ENCODE data around the gene AIPL1. TPM values are rescaled to one million over a fixed set of nuclear protein-coding genes. Genes with fewer than 3 reads are reported as not detected.
"Not testable (repeated sequence)": the region's sequence is repeated elsewhere in the genome, so short reads cannot be mapped to it uniquely, and the experiment has no call there.

Gene AIPL1
- polyA plus RNA-seq (2013, experiment 1 of 4), result 2.0 TPM
- polyA plus RNA-seq (2013, experiment 2 of 4), result 2.5 TPM
- polyA plus RNA-seq (2013, experiment 3 of 4), result 0.69 TPM
- polyA plus RNA-seq (2013, experiment 4 of 4), result 1.7 TPM

DNA sequence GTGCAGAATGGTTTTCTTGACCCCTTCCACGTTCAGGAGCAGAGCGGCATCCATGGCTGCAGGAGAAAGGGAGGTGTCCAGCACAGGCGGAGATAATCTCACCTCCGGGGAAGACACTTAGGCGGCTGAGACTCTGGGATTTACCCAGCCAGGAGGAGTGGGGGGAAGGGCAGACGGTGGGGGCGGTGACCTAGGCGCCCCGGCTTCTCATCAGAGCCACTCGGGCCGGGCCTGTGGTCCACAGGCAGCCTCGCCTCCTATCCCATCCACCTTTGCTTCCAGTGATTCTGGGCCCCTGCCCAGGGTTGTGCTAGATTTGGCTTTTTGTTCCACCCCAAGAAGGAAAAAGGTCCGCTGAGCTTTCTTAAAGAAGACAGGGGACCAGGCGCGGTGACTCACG lies at the start of gene AIPL1:
Gene AIPL1 (minus strand): TSS at position 71 of the 400 bp plus-strand sequence. CDS start 17 bp downstream, at position 54.
- Histone ChIP-seq H3K9me3 (ENCODE audit: control insufficient read depth, low read length) (no peaks in the 10 kb centered on the region), H3K4me3 (ENCODE audit: insufficient read depth, low read depth, low read length) (no peak within 1 kb of the TSS), H3K36me3 (ENCODE audit: control insufficient read depth, insufficient read depth, low read length) (no peaks in the 10 kb centered on the region), H3K27ac (ENCODE audit: insufficient read depth, low read depth, low read length, poor library complexity, severe bottlenecking) (no peak within 1 kb of the TSS), H3K4me1 (ENCODE audit: control insufficient read depth, insufficient read depth, low read length) (peaks cover 8% of the 10 kb centered on the region), H3K27me3 (ENCODE audit: control insufficient read depth, insufficient read depth, low read length, poor library complexity, severe bottlenecking) (no peaks in the 10 kb centered on the region)
- 86% methylated on average over 16 of the region's 16 CpGs for WGBS, 2 experiments

- Histone ChIP-seq H3K27ac (ENCODE audit: insufficient read depth, low read depth, low read length, poor library complexity, severe bottlenecking) (no peak overlapping the region), H3K27me3 (ENCODE audit: control insufficient read depth, insufficient read depth, low read length, poor library complexity, severe bottlenecking) (no peaks in the 10 kb centered on the region), H3K4me3 (ENCODE audit: insufficient read depth, low read depth, low read length) (no peak overlapping the region), H3K4me1 (ENCODE audit: control insufficient read depth, insufficient read depth, low read length) (peaks cover 17% of the 10 kb centered on the region), H3K9me3 (ENCODE audit: control insufficient read depth, low read length) (no peaks in the 10 kb centered on the region), H3K36me3 (ENCODE audit: control insufficient read depth, insufficient read depth, low read length) (no peaks in the 10 kb centered on the region)
- 93% methylated on average over 16 of the region's 16 CpGs for WGBS, 2 experiments
Measured at GRCh38 chr17:6483507-6483906, 48.6 kb upstream of the AIPL1 start.

- 84 to 92% methylated on average over 10 of the region's 10 CpGs for WGBS, 2 experiments
- H3K4me3 ChIP-seq (ENCODE audit: insufficient read depth, low read depth, low read length); H3K27ac ChIP-seq (ENCODE audit: insufficient read depth, low read depth, low read length, poor library complexity, severe bottlenecking); H3K9me3 ChIP-seq (ENCODE audit: control insufficient read depth, low read length); H3K27me3 ChIP-seq (ENCODE audit: control insufficient read depth, insufficient read depth, low read length, poor library complexity, severe bottlenecking); H3K36me3 ChIP-seq (ENCODE audit: control insufficient read depth, insufficient read depth, low read length): not testable (repeated sequence)
- peaks cover 17% of the 10 kb centered on the region for H3K4me1 ChIP-seq (ENCODE audit: control insufficient read depth, insufficient read depth, low read length)
Measured at GRCh38 chr17:6482796-6483195, 47.9 kb upstream of the AIPL1 start.

GRCh38 chr17:6482105-6482455 lies 47.2 kb upstream of the AIPL1 start:
- Histone ChIP-seq H3K4me3 (ENCODE audit: insufficient read depth, low read depth, low read length) (no peak overlapping the region), H3K27me3 (ENCODE audit: control insufficient read depth, insufficient read depth, low read length, poor library complexity, severe bottlenecking) (no peaks in the 10 kb centered on the region), H3K4me1 (ENCODE audit: control insufficient read depth, insufficient read depth, low read length) (peaks cover 17% of the 10 kb centered on the region), H3K9me3 (ENCODE audit: control insufficient read depth, low read length) (no peaks in the 10 kb centered on the region), H3K36me3 (ENCODE audit: control insufficient read depth, insufficient read depth, low read length) (no peaks in the 10 kb centered on the region), H3K27ac (ENCODE audit: insufficient read depth, low read depth, low read length, poor library complexity, severe bottlenecking) (no peak overlapping the region)
- 89 to 92% methylated on average over 6 of the region's 6 CpGs for WGBS, 2 experiments

GRCh38 chr17:6480303-6480675 lies 45.4 kb upstream of the AIPL1 start:
- Histone ChIP-seq H3K9me3 (ENCODE audit: control insufficient read depth, low read length) (no peaks in the 10 kb centered on the region), H3K4me1 (ENCODE audit: control insufficient read depth, insufficient read depth, low read length) (peaks cover 18% of the 10 kb centered on the region), H3K36me3 (ENCODE audit: control insufficient read depth, insufficient read depth, low read length) (no peaks in the 10 kb centered on the region), H3K27ac (ENCODE audit: insufficient read depth, low read depth, low read length, poor library complexity, severe bottlenecking) (no peak overlapping the region), H3K4me3 (ENCODE audit: insufficient read depth, low read depth, low read length) (no peak overlapping the region), H3K27me3 (ENCODE audit: control insufficient read depth, insufficient read depth, low read length, poor library complexity, severe bottlenecking) (no peaks in the 10 kb centered on the region)
- WGBS, 2 experiments, result 45 to 50% methylated on average over 9 of the region's 9 CpGs

DNA sequence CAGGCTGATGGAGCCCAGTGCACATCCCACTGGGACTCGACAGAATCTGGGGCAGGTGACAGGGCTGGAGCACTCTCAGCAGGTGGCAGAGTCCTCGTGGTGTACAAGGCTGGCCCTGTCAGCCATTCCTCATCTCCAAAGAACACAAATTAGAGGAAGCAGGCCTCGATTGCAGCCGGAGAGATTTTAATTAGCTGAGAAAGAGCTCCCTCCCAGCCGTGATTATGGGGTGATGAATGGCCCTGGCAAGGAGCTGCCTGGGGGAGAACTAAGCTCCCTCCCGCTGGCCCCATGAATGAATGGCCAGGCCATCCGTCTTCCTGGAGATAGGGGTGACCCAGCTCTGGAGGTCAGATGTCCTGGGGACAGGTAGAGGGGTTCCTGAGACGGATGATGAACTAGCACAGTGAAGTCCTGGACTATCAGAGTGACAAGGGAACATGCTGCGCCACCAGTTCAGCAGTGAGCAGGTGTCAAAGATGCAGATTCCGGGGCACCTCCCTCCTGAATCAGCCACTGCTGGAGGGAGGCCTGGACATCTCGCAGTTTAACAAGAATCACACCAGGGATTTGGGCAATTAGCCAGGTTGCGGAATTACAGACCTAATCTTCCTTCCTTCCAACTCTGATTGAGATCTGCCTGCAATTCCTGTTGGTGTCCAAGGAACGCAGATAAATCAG lies 44.8 kb upstream of the AIPL1 start:
- Histone ChIP-seq H3K4me1 (ENCODE audit: control insufficient read depth, insufficient read depth, low read length) (peaks cover 24% of the 10 kb centered on the region), H3K9me3 (ENCODE audit: control insufficient read depth, low read length) (no peaks in the 10 kb centered on the region), H3K27ac (ENCODE audit: insufficient read depth, low read depth, low read length, poor library complexity, severe bottlenecking) (no peak overlapping the region), H3K4me3 (ENCODE audit: insufficient read depth, low read depth, low read length) (no peak overlapping the region), H3K27me3 (ENCODE audit: control insufficient read depth, insufficient read depth, low read length, poor library complexity, severe bottlenecking) (no peaks in the 10 kb centered on the region), H3K36me3 (ENCODE audit: control insufficient read depth, insufficient read depth, low read length) (no peaks in the 10 kb centered on the region)
- 70 to 74% methylated on average over 13 of the region's 13 CpGs for WGBS, 2 experiments

- H3K4me1 ChIP-seq (ENCODE audit: control insufficient read depth, insufficient read depth, low read length), result peaks cover 28% of the 10 kb centered on the region
- no peak overlapping the region for H3K27ac ChIP-seq (ENCODE audit: insufficient read depth, low read depth, low read length, poor library complexity, severe bottlenecking)
- H3K4me3 ChIP-seq (ENCODE audit: insufficient read depth, low read depth, low read length), result no peak overlapping the region
- no peaks in the 10 kb centered on the region for H3K9me3 ChIP-seq (ENCODE audit: control insufficient read depth, low read length)
- no peaks in the 10 kb centered on the region for H3K27me3 ChIP-seq (ENCODE audit: control insufficient read depth, insufficient read depth, low read length, poor library complexity, severe bottlenecking)
- H3K36me3 ChIP-seq (ENCODE audit: control insufficient read depth, insufficient read depth, low read length), result no peaks in the 10 kb centered on the region
- 94% methylated on average over 11 of the region's 11 CpGs for WGBS, 2 experiments
Measured at GRCh38 chr17:6478486-6478885, 43.6 kb upstream of the AIPL1 start.

DNA sequence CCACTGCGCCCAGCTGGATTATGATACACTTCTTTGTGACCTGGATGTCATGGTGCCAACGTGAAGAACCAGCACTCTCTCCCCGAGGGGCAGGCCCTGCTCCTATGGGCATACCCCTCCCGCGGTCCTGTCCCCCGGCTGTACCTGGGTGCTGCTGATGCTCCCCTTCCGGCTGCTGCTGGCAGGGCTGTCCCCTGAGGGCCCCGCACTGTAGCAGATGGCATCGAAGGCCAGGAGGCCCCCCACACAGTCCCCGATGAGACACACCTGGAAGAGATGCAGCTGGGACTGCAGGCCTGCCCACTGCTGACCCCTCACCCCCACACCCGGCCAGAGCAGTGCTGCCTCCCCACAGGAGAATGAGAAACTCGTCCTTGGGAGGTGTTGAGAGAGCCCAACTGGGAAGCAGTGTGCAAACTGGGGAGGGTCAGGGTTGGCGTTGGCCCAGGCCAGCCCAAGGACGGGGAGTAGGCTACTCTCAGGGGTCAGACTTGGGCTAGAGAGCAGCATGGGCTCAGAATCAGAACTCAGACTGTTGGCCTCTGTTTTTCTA lies 43.0 kb upstream of the AIPL1 start:
- peaks cover 30% of the 10 kb centered on the region for H3K4me1 ChIP-seq (ENCODE audit: control insufficient read depth, insufficient read depth, low read length)
- H3K4me3 ChIP-seq (ENCODE audit: insufficient read depth, low read depth, low read length), result no peak overlapping the region
- H3K27ac ChIP-seq (ENCODE audit: insufficient read depth, low read depth, low read length, poor library complexity, severe bottlenecking), result no peak overlapping the region
- WGBS, 2 experiments, result 91 to 92% methylated on average over 14 of the region's 14 CpGs
- H3K36me3 ChIP-seq (ENCODE audit: control insufficient read depth, insufficient read depth, low read length), result no peaks in the 10 kb centered on the region
- H3K9me3 ChIP-seq (ENCODE audit: control insufficient read depth, low read length), result no peaks in the 10 kb centered on the region
- H3K27me3 ChIP-seq (ENCODE audit: control insufficient read depth, insufficient read depth, low read length, poor library complexity, severe bottlenecking), result no peaks in the 10 kb centered on the region

DNA sequence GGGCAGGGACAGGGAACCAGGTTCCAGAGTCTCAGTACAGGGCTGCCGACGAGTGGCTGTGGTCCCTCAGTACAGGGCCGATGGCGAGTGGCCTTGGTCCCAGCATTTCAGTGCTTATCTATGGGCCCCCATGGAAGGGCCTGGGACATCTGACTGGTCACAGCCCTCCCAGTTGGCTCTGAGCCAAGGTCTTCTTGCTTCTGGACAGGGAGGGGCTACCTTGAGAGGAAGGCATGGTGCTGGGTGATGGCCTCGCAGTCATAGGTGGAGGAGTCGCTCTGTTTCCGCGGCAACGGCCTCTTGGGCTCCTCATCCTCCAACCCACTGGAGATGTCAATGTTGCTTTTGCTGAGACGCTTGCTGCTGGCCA lies 41.9 kb upstream of the AIPL1 start:
- peaks cover 38% of the 10 kb centered on the region for H3K4me1 ChIP-seq (ENCODE audit: control insufficient read depth, insufficient read depth, low read length)
- no peaks in the 10 kb centered on the region for H3K27me3 ChIP-seq (ENCODE audit: control insufficient read depth, insufficient read depth, low read length, poor library complexity, severe bottlenecking)
- WGBS, 2 experiments, result 93% methylated on average over 10 of the region's 10 CpGs
- H3K27ac ChIP-seq (ENCODE audit: insufficient read depth, low read depth, low read length, poor library complexity, severe bottlenecking), result no peak overlapping the region
- no peaks in the 10 kb centered on the region for H3K9me3 ChIP-seq (ENCODE audit: control insufficient read depth, low read length)
- H3K36me3 ChIP-seq (ENCODE audit: control insufficient read depth, insufficient read depth, low read length), result no peaks in the 10 kb centered on the region
- no peak overlapping the region for H3K4me3 ChIP-seq (ENCODE audit: insufficient read depth, low read depth, low read length)

DNA sequence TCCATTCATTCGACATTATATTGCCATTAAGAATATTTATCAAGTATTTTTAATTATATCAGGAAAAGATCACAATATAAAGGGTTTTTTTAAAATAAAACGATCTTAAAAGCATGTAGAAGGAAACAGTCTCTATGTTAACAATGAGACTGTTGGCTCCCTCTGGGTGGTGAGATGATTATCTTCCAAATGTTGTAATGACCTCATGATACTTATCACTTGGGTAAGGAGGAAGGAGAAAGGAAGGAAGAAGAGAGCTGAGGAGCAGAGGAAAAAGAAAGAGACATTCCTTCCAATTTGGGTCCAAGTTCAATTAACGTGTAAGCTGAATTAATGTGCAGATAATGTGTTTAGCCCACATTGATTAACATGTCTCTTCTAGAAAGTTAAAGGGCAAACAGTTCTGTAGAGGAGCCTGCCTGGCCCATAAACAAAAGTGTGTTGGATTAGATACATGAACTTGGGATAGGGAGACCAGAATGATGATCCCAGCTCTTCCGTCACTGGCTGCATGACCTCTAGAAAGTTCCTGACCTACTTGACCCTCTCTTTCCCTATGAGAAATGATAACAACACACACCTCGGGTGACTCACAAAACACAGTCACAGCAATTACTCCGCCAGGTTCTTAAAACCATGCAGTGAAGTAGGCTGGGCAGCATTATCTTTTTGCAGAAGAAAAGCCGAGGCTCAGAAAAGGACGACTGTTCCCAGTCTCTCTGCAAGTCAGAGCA lies 41.3 kb upstream of the AIPL1 start:
- Histone ChIP-seq H3K9me3 (ENCODE audit: control insufficient read depth, low read length) (no peaks in the 10 kb centered on the region), H3K4me3 (ENCODE audit: insufficient read depth, low read depth, low read length) (no peak overlapping the region), H3K27ac (ENCODE audit: insufficient read depth, low read depth, low read length, poor library complexity, severe bottlenecking) (no peak overlapping the region), H3K27me3 (ENCODE audit: control insufficient read depth, insufficient read depth, low read length, poor library complexity, severe bottlenecking) (no peaks in the 10 kb centered on the region), H3K4me1 (ENCODE audit: control insufficient read depth, insufficient read depth, low read length) (peaks cover 38% of the 10 kb centered on the region), H3K36me3 (ENCODE audit: control insufficient read depth, insufficient read depth, low read length) (no peaks in the 10 kb centered on the region)
- WGBS, 2 experiments, result 90 to 91% methylated on average over 7 of the region's 8 CpGs

Measured in ectodermal cell (in vitro differentiated cells).